SK-N-SH treated with all-trans-retinoic acid at 6 μM for 48 hours (cell line): ENCODE data around the gene ADSS2.

Experiments used
- ATAC-seq: fragments of 200-7000 bp; cut with Tn5 transposase; 3 replicates; pipeline ENCODE4 v1.9.1; 2020; ENCODE audit warnings: mild to moderate bottlenecking, moderate library complexity
- BACH2 ChIP-seq: fragments of 250-450 bp; sonication (Bioruptor Pico); IDR thresholded peaks from 2 replicates; pipeline ENCODE4 v1.9.0; 2021; ENCODE audit warnings: mild to moderate bottlenecking, borderline replicate concordance
- CSDC2 ChIP-seq: fragments of 250-450 bp; sonication (Bioruptor Pico); IDR thresholded peaks from 2 replicates; pipeline ENCODE4 v1.5.0; 2020; ENCODE audit warnings: mild to moderate bottlenecking, moderate library complexity
- CSRNP3 ChIP-seq: fragments of 250-450 bp; sonication (Bioruptor Pico); IDR thresholded peaks from 2 replicates; pipeline ENCODE4 v1.5.1; 2021; ENCODE audit warnings: mild to moderate bottlenecking, moderate library complexity
- ESRRG ChIP-seq: fragments of 250-450 bp; sonication (Bioruptor Pico); IDR thresholded peaks from 2 replicates; pipeline ENCODE4 v1.6.1; 2021; ENCODE audit warnings: mild to moderate bottlenecking
- GLIS3 ChIP-seq: fragments of 250-450 bp; sonication (Bioruptor Pico); IDR thresholded peaks from 2 replicates; pipeline ENCODE4 v1.5.0; 2020; ENCODE audit warnings: mild to moderate bottlenecking, moderate library complexity
- ISL1 ChIP-seq: fragments of 250-450 bp; sonication (Bioruptor Pico); IDR thresholded peaks from 2 replicates; pipeline ENCODE4 v2.1.2; 2022; ENCODE audit warnings: mild to moderate bottlenecking, moderate library complexity
- OSR1 ChIP-seq: fragments of 250-450 bp; sonication (Bioruptor Pico); IDR thresholded peaks from 2 replicates; pipeline ENCODE4 v1.8.0; 2022; ENCODE audit warnings: moderate library complexity, mild to moderate bottlenecking, inconsistent platforms
- POU6F1 ChIP-seq: fragments of 250-450 bp; sonication (Bioruptor Pico); IDR thresholded peaks from 2 replicates; pipeline ENCODE4 v1.8.0; 2021; ENCODE audit warnings: low read depth, mild to moderate bottlenecking, moderate library complexity, borderline replicate concordance
- SNAI2 ChIP-seq: fragments of 250-450 bp; sonication (Bioruptor Pico); IDR thresholded peaks from 2 replicates; pipeline ENCODE4 v1.5.0; 2020; ENCODE audit warnings: mild to moderate bottlenecking, moderate library complexity
- TOX ChIP-seq: fragments of 250-450 bp; sonication (Bioruptor Pico); IDR thresholded peaks from 2 replicates; pipeline ENCODE4 v1.8.0; 2021; ENCODE audit warnings: mild to moderate bottlenecking, moderate library complexity, borderline replicate concordance
- TSHZ2 ChIP-seq: fragments of 250-450 bp; sonication (Bioruptor Pico); IDR thresholded peaks from 2 replicates; pipeline ENCODE4 v1.5.0; 2020; ENCODE audit warnings: mild to moderate bottlenecking, moderate library complexity
- ZFP3 ChIP-seq: fragments of 250-450 bp; sonication (Bioruptor Pico); IDR thresholded peaks from 2 replicates; pipeline ENCODE4 v1.5.0; 2020; ENCODE audit warnings: mild to moderate bottlenecking, moderate library complexity
- ZNF565 ChIP-seq: fragments of 450-650 bp; formaldehyde crosslinking; conservative IDR thresholded peaks from 2 replicates; pipeline ENCODE4 v1.5.0; 2020; ENCODE audit warnings: low read depth, mild to moderate bottlenecking, moderate library complexity
- ZNF70 ChIP-seq: fragments of 450-650 bp; formaldehyde crosslinking; IDR thresholded peaks from 2 replicates; pipeline ENCODE4 v1.5.0; 2020; ENCODE audit warnings: mild to moderate bottlenecking, moderate library complexity
- ZNF8 ChIP-seq: fragments of 450-650 bp; formaldehyde crosslinking; IDR thresholded peaks from 2 replicates; pipeline ENCODE4 v1.5.0; 2020; ENCODE audit warnings: mild to moderate bottlenecking, moderate library complexity

ADSS2 gene

GRCh38 chr1:244431166-244431565, 20.5 kb downstream of the ADSS2 start:
- ATAC-seq = no peak
- no peak for TF ChIP-seq SNAI2
- no peak for TF ChIP-seq OSR1 (CRISPR knock-in tag)
- TF ChIP-seq ZNF565 = no peak
- no peak for TF ChIP-seq ISL1 (CRISPR knock-in tag)
- no peak for TF ChIP-seq ZNF70 (CRISPR knock-in tag)
- no peak for TF ChIP-seq CSRNP3 (CRISPR knock-in tag)
- TF ChIP-seq CSDC2 (CRISPR knock-in tag) = no peak
- no peak for TF ChIP-seq ZFP3

- ATAC-seq = no peak
- no peak for TF ChIP-seq GLIS3 (CRISPR knock-in tag)
- TF ChIP-seq, all 23 proteins: peak for 0
Measured at GRCh38 chr1:244429818-244430217, 21.9 kb downstream of the ADSS2 start.

- no peak for TF ChIP-seq ISL1 (CRISPR knock-in tag)
- TF ChIP-seq TOX (CRISPR knock-in tag) = no peak
- ATAC-seq = no peak
Measured at GRCh38 chr1:244427647-244428046, 24.1 kb downstream of the ADSS2 start.

- ATAC-seq = no peak
- no peak for TF ChIP-seq CSRNP3 (CRISPR knock-in tag)
- TF ChIP-seq POU6F1 (CRISPR knock-in tag) = no peak
- no peak for TF ChIP-seq OSR1 (CRISPR knock-in tag)
- no peak for TF ChIP-seq TSHZ2 (CRISPR knock-in tag)
- no peak for TF ChIP-seq ESRRG (CRISPR knock-in tag)
Measured at GRCh38 chr1:244424649-244425334, 26.9 kb downstream of the ADSS2 start.

GRCh38 chr1:244422174-244422573, 29.5 kb downstream of the ADSS2 start:
- ATAC-seq = no peak
- no peak for TF ChIP-seq SNAI2
- TF ChIP-seq TOX (CRISPR knock-in tag) = no peak
- TF ChIP-seq ZNF8 = no peak
- TF ChIP-seq OSR1 (CRISPR knock-in tag) = no peak
- TF ChIP-seq CSRNP3 (CRISPR knock-in tag) = no peak
- TF ChIP-seq ZNF70 (CRISPR knock-in tag) = no peak
- TF ChIP-seq BACH2 (CRISPR knock-in tag) = no peak
- TF ChIP-seq GLIS3 (CRISPR knock-in tag) = no peak
